ENCODE data around the gene LYZL6.
"Not testable (repeated sequence)": the region's sequence is repeated elsewhere in the genome, so short reads cannot be mapped to it uniquely, and the experiment has no call there.

Gene LYZL6

GRCh38 chr17:35953720-35954119 lies 10.2 kb upstream of the LYZL6 start:
- no peak overlapping the region for H3K9ac ChIP-seq (ENCODE audit: low read length in 5 of 5)
- H3K4me1 ChIP-seq (ENCODE audit: control insufficient read depth in 5 of 5, insufficient read depth in 5 of 5, low read length in 5 of 5) = no peaks in the 10 kb centered on the region
- H3K4me3 ChIP-seq (ENCODE audit: low read depth in 1 of 5, low read length in 5 of 5) = no peak overlapping the region
- no peaks in the 10 kb centered on the region for H3K9me3 ChIP-seq (ENCODE audit: control insufficient read depth in 5 of 5, low read length in 5 of 5)
- H3K27ac ChIP-seq (ENCODE audit: low read depth, low read length) = no peak overlapping the region
- no peaks in the 10 kb centered on the region for H3K36me3 ChIP-seq (ENCODE audit: control insufficient read depth in 5 of 5, insufficient read depth in 5 of 5, low read length in 5 of 5)
- H3K27me3 ChIP-seq (ENCODE audit: control insufficient read depth in 5 of 5, insufficient read depth in 4 of 5, low read length in 5 of 5) = peaks cover 0 to 3% (median 0%) of the 10 kb centered on the region in 5 donors

- Histone ChIP-seq H3K27ac (ENCODE audit: low read depth, low read length) (no peak overlapping the region), H3K36me3 (ENCODE audit: control insufficient read depth in 5 of 5, insufficient read depth in 5 of 5, low read length in 5 of 5) (no peaks in the 10 kb centered on the region), H3K9ac (ENCODE audit: low read length in 5 of 5) (no peak overlapping the region), H3K9me3 (ENCODE audit: control insufficient read depth in 5 of 5, low read length in 5 of 5) (no peaks in the 10 kb centered on the region), H3K27me3 (ENCODE audit: control insufficient read depth in 5 of 5, insufficient read depth in 4 of 5, low read length in 5 of 5) (no peaks in the 10 kb centered on the region), H3K4me1 (ENCODE audit: control insufficient read depth in 5 of 5, insufficient read depth in 5 of 5, low read length in 5 of 5) (peaks cover 0 to 3% (median 3%) of the 10 kb centered on the region in 5 donors), H3K4me3 (ENCODE audit: low read depth in 1 of 5, low read length in 5 of 5) (no peak overlapping the region)
Observed at GRCh38 chr17:35949401-35949800, 5.9 kb upstream of the LYZL6 start.

GRCh38 chr17:35948092-35948491 lies 4.6 kb upstream of the LYZL6 start:
- H3K36me3 ChIP-seq (ENCODE audit: control insufficient read depth in 5 of 5, insufficient read depth in 5 of 5, low read length in 5 of 5) = no peaks in the 10 kb centered on the region
- no peak overlapping the region for H3K27ac ChIP-seq (ENCODE audit: low read depth, low read length)
- H3K9ac ChIP-seq (ENCODE audit: low read length in 5 of 5) = no peak overlapping the region
- H3K4me3 ChIP-seq (ENCODE audit: low read depth in 1 of 5, low read length in 5 of 5) = no peak overlapping the region
- peaks cover 0 to 3% (median 3%) of the 10 kb centered on the region in 5 donors for H3K4me1 ChIP-seq (ENCODE audit: control insufficient read depth in 5 of 5, insufficient read depth in 5 of 5, low read length in 5 of 5)
- peaks cover 0 to 7% (median 4%) of the 10 kb centered on the region in 5 donors for H3K27me3 ChIP-seq (ENCODE audit: control insufficient read depth in 5 of 5, insufficient read depth in 4 of 5, low read length in 5 of 5)
- no peaks in the 10 kb centered on the region for H3K9me3 ChIP-seq (ENCODE audit: control insufficient read depth in 5 of 5, low read length in 5 of 5)

- H3K36me3 ChIP-seq (ENCODE audit: control insufficient read depth in 5 of 5, insufficient read depth in 5 of 5, low read length in 5 of 5) = no peaks in the 10 kb centered on the region
- no peak overlapping the region for H3K9ac ChIP-seq (ENCODE audit: low read length in 5 of 5)
- H3K9me3 ChIP-seq (ENCODE audit: control insufficient read depth in 5 of 5, low read length in 5 of 5) = no peaks in the 10 kb centered on the region
- H3K4me1 ChIP-seq (ENCODE audit: control insufficient read depth in 5 of 5, insufficient read depth in 5 of 5, low read length in 5 of 5) = peaks cover 0 to 3% (median 3%) of the 10 kb centered on the region in 5 donors
- peak overlapping the region in 2 of 5 donors; percentile 24 to 50 for H3K4me3 ChIP-seq (ENCODE audit: low read depth in 1 of 5, low read length in 5 of 5)
- H3K27ac ChIP-seq (ENCODE audit: low read depth, low read length) = no peak overlapping the region
- H3K27me3 ChIP-seq (ENCODE audit: control insufficient read depth in 5 of 5, insufficient read depth in 4 of 5, low read length in 5 of 5) = peaks cover 0 to 7% (median 4%) of the 10 kb centered on the region in 5 donors
Observed at GRCh38 chr17:35947156-35947585, 3.7 kb upstream of the LYZL6 start.

- no peaks in the 10 kb centered on the region for H3K36me3 ChIP-seq (ENCODE audit: control insufficient read depth in 5 of 5, insufficient read depth in 5 of 5, low read length in 5 of 5)
- no peak overlapping the region for H3K9ac ChIP-seq (ENCODE audit: low read length in 5 of 5)
- no peak overlapping the region for H3K4me3 ChIP-seq (ENCODE audit: low read depth in 1 of 5, low read length in 5 of 5)
- no peaks in the 10 kb centered on the region for H3K9me3 ChIP-seq (ENCODE audit: control insufficient read depth in 5 of 5, low read length in 5 of 5)
- peaks cover 0 to 3% (median 3%) of the 10 kb centered on the region in 5 donors for H3K4me1 ChIP-seq (ENCODE audit: control insufficient read depth in 5 of 5, insufficient read depth in 5 of 5, low read length in 5 of 5)
- H3K27me3 ChIP-seq (ENCODE audit: control insufficient read depth in 5 of 5, insufficient read depth in 4 of 5, low read length in 5 of 5) = peaks cover 0 to 7% (median 4%) of the 10 kb centered on the region in 5 donors
- H3K27ac ChIP-seq (ENCODE audit: low read depth, low read length) = no peak overlapping the region
Observed at GRCh38 chr17:35944151-35944550, 638 bp upstream of the LYZL6 start.

GRCh38 chr17:35942588-35943186 lies 826 bp downstream of the LYZL6 start:
- no peak overlapping the region for H3K27ac ChIP-seq (ENCODE audit: low read depth, low read length)

GRCh38 chr17:35938492-35938891 lies 5.0 kb downstream of the LYZL6 start:
- H3K36me3 ChIP-seq (ENCODE audit: control insufficient read depth in 5 of 5, insufficient read depth in 5 of 5, low read length in 5 of 5); H3K9ac ChIP-seq (ENCODE audit: low read length in 5 of 5); H3K27ac ChIP-seq (ENCODE audit: low read depth, low read length); H3K4me3 ChIP-seq (ENCODE audit: low read depth in 1 of 5, low read length in 5 of 5); H3K4me1 ChIP-seq (ENCODE audit: control insufficient read depth in 5 of 5, insufficient read depth in 5 of 5, low read length in 5 of 5); H3K27me3 ChIP-seq (ENCODE audit: control insufficient read depth in 5 of 5, insufficient read depth in 4 of 5, low read length in 5 of 5); H3K9me3 ChIP-seq (ENCODE audit: control insufficient read depth in 5 of 5, low read length in 5 of 5): not testable (repeated sequence)

More at GRCh38 chr17:35942588-35943186, 826 bp downstream of the LYZL6 start:
- no peaks in the 10 kb centered on the region for H3K9me3 ChIP-seq (ENCODE audit: control insufficient read depth in 5 of 5, low read length in 5 of 5)
- no peak overlapping the region for H3K9ac ChIP-seq (ENCODE audit: low read length in 5 of 5)
- H3K36me3 ChIP-seq (ENCODE audit: control insufficient read depth in 5 of 5, insufficient read depth in 5 of 5, low read length in 5 of 5) = no peaks in the 10 kb centered on the region
- peaks cover 0 to 7% (median 4%) of the 10 kb centered on the region in 5 donors for H3K27me3 ChIP-seq (ENCODE audit: control insufficient read depth in 5 of 5, insufficient read depth in 4 of 5, low read length in 5 of 5)
- peaks cover 0 to 3% (median 3%) of the 10 kb centered on the region in 5 donors for H3K4me1 ChIP-seq (ENCODE audit: control insufficient read depth in 5 of 5, insufficient read depth in 5 of 5, low read length in 5 of 5)
- H3K4me3 ChIP-seq (ENCODE audit: low read depth in 1 of 5, low read length in 5 of 5) = no peak overlapping the region

- Histone ChIP-seq H3K27me3 (ENCODE audit: control insufficient read depth in 5 of 5, insufficient read depth in 4 of 5, low read length in 5 of 5) (no peaks in the 10 kb centered on the region), H3K36me3 (ENCODE audit: control insufficient read depth in 5 of 5, insufficient read depth in 5 of 5, low read length in 5 of 5) (no peaks in the 10 kb centered on the region), H3K4me1 (ENCODE audit: control insufficient read depth in 5 of 5, insufficient read depth in 5 of 5, low read length in 5 of 5) (peaks cover 0 to 11% (median 9%) of the 10 kb centered on the region in 5 donors), H3K9me3 (ENCODE audit: control insufficient read depth in 5 of 5, low read length in 5 of 5) (no peaks in the 10 kb centered on the region), H3K27ac (ENCODE audit: low read depth, low read length) (no peak overlapping the region), H3K4me3 (ENCODE audit: low read depth in 1 of 5, low read length in 5 of 5) (no peak overlapping the region), H3K9ac (ENCODE audit: low read length in 5 of 5) (no peak overlapping the region)
Observed at GRCh38 chr17:35936063-35936462, 7.5 kb downstream of the LYZL6 start.

GRCh38 chr17:35934760-35935159 lies 8.8 kb downstream of the LYZL6 start:
- Histone ChIP-seq H3K36me3 (ENCODE audit: control insufficient read depth in 5 of 5, insufficient read depth in 5 of 5, low read length in 5 of 5) (no peaks in the 10 kb centered on the region), H3K9ac (ENCODE audit: low read length in 5 of 5) (no peak overlapping the region), H3K4me1 (ENCODE audit: control insufficient read depth in 5 of 5, insufficient read depth in 5 of 5, low read length in 5 of 5) (peaks cover 3 to 23% (median 20%) of the 10 kb centered on the region in 5 donors), H3K27me3 (ENCODE audit: control insufficient read depth in 5 of 5, insufficient read depth in 4 of 5, low read length in 5 of 5) (peaks cover 0 to 8% (median 3%) of the 10 kb centered on the region in 5 donors), H3K4me3 (ENCODE audit: low read depth in 1 of 5, low read length in 5 of 5) (no peak overlapping the region), H3K27ac (ENCODE audit: low read depth, low read length) (no peak overlapping the region), H3K9me3 (ENCODE audit: control insufficient read depth in 5 of 5, low read length in 5 of 5) (no peaks in the 10 kb centered on the region)

- Histone ChIP-seq H3K27ac (ENCODE audit: low read depth, low read length) (no peak overlapping the region), H3K36me3 (ENCODE audit: control insufficient read depth in 5 of 5, insufficient read depth in 5 of 5, low read length in 5 of 5) (no peaks in the 10 kb centered on the region), H3K4me1 (ENCODE audit: control insufficient read depth in 5 of 5, insufficient read depth in 5 of 5, low read length in 5 of 5) (peaks cover 3 to 23% (median 20%) of the 10 kb centered on the region in 5 donors), H3K27me3 (ENCODE audit: control insufficient read depth in 5 of 5, insufficient read depth in 4 of 5, low read length in 5 of 5) (peaks cover 0 to 8% (median 3%) of the 10 kb centered on the region in 5 donors), H3K9me3 (ENCODE audit: control insufficient read depth in 5 of 5, low read length in 5 of 5) (no peaks in the 10 kb centered on the region), H3K4me3 (ENCODE audit: low read depth in 1 of 5, low read length in 5 of 5) (no peak overlapping the region), H3K9ac (ENCODE audit: low read length in 5 of 5) (no peak overlapping the region)
Observed at GRCh38 chr17:35932586-35932985, 10.9 kb downstream of the LYZL6 start.

All from subcutaneous abdominal adipose tissue (tissue), 5 donors.